CD4-positive, alpha-beta T cell treated with Interleukin-2 at 100 ng/mL for 4 hours (primary cell): ENCODE data around the gene PRR19.
"Not testable (repeated sequence)": the region's sequence is repeated elsewhere in the genome, so short reads cannot be mapped to it uniquely, and the experiment has no call there.

ENCODE experiments used
- DNase-seq: peaks from one replicate; pipeline ENCODE4 v3.0.0-alpha.2; 2020; ENCODE audit warnings: low spot score

Gene PRR19

GRCh38 chr19:42301646-42302203 lies at the start of gene PRR19:
PRR19 (plus strand) TSS chr19:42302132; CDS start chr19:42309585, 7,453 bp downstream.
- DNase-seq, result no peak

GRCh38 chr19:42252365-42253244 lies 49.3 kb upstream of the PRR19 start:
- DNase-seq, result no peak

- peak; percentile 38 for DNase-seq
Measured at GRCh38 chr19:42253245-42254088, 48.5 kb upstream of the PRR19 start.

- DNase-seq, result peak; percentile 79
Measured at GRCh38 chr19:42254089-42254849, 47.7 kb upstream of the PRR19 start.

- peak; percentile 94 for DNase-seq
Measured at GRCh38 chr19:42254850-42255765, 46.8 kb upstream of the PRR19 start, which contains the start of gene ERF. ERF (minus strand) TSS chr19:42255128; CDS start chr19:42254999, 129 bp downstream.

- no peak for DNase-seq
Measured at GRCh38 chr19:42255766-42256745, 45.9 kb upstream of the PRR19 start.

GRCh38 chr19:42257842-42258241 lies 44.1 kb upstream of the PRR19 start:
- not testable (repeated sequence) for DNase-seq

GRCh38 chr19:42261763-42262162 lies 40.2 kb upstream of the PRR19 start:
- DNase-seq, result no peak

- DNase-seq, result not testable (repeated sequence)
Measured at GRCh38 chr19:42266105-42266504, 35.8 kb upstream of the PRR19 start.

- not testable (repeated sequence) for DNase-seq
Measured at GRCh38 chr19:42266928-42267603, 34.9 kb upstream of the PRR19 start.

GRCh38 chr19:42267644-42268141 lies 34.2 kb upstream of the PRR19 start:
- no peak for DNase-seq

GRCh38 chr19:42268142-42268703 lies 33.7 kb upstream of the PRR19 start:
- peak; percentile 100 for DNase-seq

GRCh38 chr19:42268704-42269477 lies 33.0 kb upstream of the PRR19 start, which contains the start of gene CIC:
CIC (plus strand) TSS chr19:42269252; CDS start chr19:42271784, 2,532 bp downstream.
- peak; percentile 100 for DNase-seq

- no peak for DNase-seq
Measured at GRCh38 chr19:42269478-42270345, 32.2 kb upstream of the PRR19 start.

- peak; percentile 70 for DNase-seq
Measured at GRCh38 chr19:42270346-42271044, 31.4 kb upstream of the PRR19 start.

- no peak for DNase-seq
Measured at GRCh38 chr19:42271045-42271419, 30.9 kb upstream of the PRR19 start.
